ENCODE results near the gene ENG.
"Not testable (repeated sequence)": the region's sequence is repeated elsewhere in the genome, so short reads cannot be mapped to it uniquely, and the experiment has no call there.

DNA sequence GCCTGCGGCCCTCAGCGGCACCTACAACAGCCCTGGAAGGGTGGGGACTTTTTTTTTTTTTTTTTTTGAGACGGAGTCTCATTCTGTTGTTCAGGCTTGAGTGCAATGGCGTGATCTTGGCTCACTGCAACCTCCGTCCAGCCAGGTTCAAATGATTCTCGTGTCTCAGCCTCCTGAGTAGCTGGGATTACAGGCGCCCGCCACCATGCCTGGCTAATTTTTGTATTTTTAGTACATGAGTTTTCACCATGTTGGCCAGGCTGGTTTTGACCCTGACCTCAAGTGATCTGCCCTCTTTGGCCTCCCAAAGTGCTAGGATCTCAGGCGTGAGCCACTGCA is 15.7 kb upstream of the ENG start:
- TF ChIP-seq, protein P1, sequence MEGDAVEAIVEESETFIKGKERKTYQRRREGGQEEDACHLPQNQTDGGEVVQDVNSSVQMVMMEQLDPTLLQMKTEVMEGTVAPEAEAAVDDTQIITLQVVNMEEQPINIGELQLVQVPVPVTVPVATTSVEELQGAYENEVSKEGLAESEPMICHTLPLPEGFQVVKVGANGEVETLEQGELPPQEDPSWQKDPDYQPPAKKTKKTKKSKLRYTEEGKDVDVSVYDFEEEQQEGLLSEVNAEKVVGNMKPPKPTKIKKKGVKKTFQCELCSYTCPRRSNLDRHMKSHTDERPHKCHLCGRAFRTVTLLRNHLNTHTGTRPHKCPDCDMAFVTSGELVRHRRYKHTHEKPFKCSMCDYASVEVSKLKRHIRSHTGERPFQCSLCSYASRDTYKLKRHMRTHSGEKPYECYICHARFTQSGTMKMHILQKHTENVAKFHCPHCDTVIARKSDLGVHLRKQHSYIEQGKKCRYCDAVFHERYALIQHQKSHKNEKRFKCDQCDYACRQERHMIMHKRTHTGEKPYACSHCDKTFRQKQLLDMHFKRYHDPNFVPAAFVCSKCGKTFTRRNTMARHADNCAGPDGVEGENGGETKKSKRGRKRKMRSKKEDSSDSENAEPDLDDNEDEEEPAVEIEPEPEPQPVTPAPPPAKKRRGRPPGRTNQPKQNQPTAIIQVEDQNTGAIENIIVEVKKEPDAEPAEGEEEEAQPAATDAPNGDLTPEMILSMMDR (tag by site-specific recombination; IDR thresholded peaks at IDR 0.05), result not testable (repeated sequence)
- TF ChIP-seq ZBTB17 (tag by site-specific recombination; IDR thresholded peaks at IDR 0.05); ZNF138 (tag by site-specific recombination; IDR thresholded peaks at IDR 0.05; ENCODE audit: borderline replicate concordance): not testable (repeated sequence)
- TF ChIP-seq, protein P2, sequence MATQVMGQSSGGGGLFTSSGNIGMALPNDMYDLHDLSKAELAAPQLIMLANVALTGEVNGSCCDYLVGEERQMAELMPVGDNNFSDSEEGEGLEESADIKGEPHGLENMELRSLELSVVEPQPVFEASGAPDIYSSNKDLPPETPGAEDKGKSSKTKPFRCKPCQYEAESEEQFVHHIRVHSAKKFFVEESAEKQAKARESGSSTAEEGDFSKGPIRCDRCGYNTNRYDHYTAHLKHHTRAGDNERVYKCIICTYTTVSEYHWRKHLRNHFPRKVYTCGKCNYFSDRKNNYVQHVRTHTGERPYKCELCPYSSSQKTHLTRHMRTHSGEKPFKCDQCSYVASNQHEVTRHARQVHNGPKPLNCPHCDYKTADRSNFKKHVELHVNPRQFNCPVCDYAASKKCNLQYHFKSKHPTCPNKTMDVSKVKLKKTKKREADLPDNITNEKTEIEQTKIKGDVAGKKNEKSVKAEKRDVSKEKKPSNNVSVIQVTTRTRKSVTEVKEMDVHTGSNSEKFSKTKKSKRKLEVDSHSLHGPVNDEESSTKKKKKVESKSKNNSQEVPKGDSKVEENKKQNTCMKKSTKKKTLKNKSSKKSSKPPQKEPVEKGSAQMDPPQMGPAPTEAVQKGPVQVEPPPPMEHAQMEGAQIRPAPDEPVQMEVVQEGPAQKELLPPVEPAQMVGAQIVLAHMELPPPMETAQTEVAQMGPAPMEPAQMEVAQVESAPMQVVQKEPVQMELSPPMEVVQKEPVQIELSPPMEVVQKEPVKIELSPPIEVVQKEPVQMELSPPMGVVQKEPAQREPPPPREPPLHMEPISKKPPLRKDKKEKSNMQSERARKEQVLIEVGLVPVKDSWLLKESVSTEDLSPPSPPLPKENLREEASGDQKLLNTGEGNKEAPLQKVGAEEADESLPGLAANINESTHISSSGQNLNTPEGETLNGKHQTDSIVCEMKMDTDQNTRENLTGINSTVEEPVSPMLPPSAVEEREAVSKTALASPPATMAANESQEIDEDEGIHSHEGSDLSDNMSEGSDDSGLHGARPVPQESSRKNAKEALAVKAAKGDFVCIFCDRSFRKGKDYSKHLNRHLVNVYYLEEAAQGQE (tag by site-specific recombination; IDR thresholded peaks at IDR 0.05), result not testable (repeated sequence)
- TF ChIP-seq, protein P3, sequence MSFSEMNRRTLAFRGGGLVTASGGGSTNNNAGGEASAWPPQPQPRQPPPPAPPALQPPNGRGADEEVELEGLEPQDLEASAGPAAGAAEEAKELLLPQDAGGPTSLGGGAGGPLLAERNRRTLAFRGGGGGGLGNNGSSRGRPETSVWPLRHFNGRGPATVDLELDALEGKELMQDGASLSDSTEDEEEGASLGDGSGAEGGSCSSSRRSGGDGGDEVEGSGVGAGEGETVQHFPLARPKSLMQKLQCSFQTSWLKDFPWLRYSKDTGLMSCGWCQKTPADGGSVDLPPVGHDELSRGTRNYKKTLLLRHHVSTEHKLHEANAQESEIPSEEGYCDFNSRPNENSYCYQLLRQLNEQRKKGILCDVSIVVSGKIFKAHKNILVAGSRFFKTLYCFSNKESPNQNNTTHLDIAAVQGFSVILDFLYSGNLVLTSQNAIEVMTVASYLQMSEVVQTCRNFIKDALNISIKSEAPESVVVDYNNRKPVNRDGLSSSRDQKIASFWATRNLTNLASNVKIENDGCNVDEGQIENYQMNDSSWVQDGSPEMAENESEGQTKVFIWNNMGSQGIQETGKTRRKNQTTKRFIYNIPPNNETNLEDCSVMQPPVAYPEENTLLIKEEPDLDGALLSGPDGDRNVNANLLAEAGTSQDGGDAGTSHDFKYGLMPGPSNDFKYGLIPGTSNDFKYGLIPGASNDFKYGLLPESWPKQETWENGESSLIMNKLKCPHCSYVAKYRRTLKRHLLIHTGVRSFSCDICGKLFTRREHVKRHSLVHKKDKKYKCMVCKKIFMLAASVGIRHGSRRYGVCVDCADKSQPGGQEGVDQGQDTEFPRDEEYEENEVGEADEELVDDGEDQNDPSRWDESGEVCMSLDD (tag by site-specific recombination; IDR thresholded peaks at IDR 0.05), result not testable (repeated sequence)
- TF ChIP-seq, protein P4, sequence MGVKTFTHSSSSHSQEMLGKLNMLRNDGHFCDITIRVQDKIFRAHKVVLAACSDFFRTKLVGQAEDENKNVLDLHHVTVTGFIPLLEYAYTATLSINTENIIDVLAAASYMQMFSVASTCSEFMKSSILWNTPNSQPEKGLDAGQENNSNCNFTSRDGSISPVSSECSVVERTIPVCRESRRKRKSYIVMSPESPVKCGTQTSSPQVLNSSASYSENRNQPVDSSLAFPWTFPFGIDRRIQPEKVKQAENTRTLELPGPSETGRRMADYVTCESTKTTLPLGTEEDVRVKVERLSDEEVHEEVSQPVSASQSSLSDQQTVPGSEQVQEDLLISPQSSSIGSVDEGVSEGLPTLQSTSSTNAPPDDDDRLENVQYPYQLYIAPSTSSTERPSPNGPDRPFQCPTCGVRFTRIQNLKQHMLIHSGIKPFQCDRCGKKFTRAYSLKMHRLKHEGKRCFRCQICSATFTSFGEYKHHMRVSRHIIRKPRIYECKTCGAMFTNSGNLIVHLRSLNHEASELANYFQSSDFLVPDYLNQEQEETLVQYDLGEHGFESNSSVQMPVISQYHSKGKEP (tag by site-specific recombination; IDR thresholded peaks at IDR 0.05), result not testable (repeated sequence)

All from HEK293 (cell line).